ENCODE results near the gene TMEM184C. TPM values are rescaled to one million over a fixed set of nuclear protein-coding genes. Genes with fewer than 3 reads are reported as not detected.

Gene TMEM184C
- total RNA-seq, 1 experiment from 2014 or later: 43.8 TPM

DNA sequence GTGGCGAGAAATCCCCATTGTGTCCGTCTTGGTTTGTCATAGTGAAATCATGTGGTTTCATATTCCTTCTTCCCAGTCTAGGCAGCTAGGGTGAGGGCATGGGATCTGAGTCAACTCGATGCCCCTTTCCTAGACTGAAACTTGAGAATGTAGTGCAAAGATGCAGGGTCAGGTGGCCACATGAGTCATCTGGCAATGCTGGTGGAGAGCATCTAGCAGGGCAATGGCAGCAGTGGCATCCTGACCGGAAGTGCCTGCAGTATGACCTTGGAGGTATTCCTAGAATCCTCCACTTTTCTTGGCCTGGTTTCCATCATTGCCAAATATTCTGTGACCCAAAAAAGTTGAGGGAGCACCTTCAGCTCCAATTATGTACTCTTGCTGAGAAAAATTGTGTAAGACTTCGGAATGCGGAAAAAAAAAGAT is 39.1 kb upstream of the TMEM184C start:
- Histone ChIP-seq H4K20me1 (ENCODE audit: control insufficient read depth, insufficient read depth, insufficient read length) (no peaks in the 10 kb centered on the region), H3K79me2 (ENCODE audit: insufficient read depth, low read length) (no peaks in the 10 kb centered on the region), H2BK12ac (ENCODE audit: insufficient read length, low read depth, low read length) (no peak overlapping the region), H4K8ac (replicated peaks; ENCODE audit: insufficient read length, low read depth, low read length) (no peak overlapping the region), H2BK20ac (ENCODE audit: low read depth, low read length, poor library complexity, severe bottlenecking) (no peak overlapping the region), H3K9me3 (ENCODE audit: control insufficient read depth, low read depth, low read length) (no peaks in the 10 kb centered on the region), H3K4ac (ENCODE audit: low read depth, low read length) (no peak overlapping the region), H4K91ac (ENCODE audit: insufficient read length, low read depth, low read length) (no peak overlapping the region), H3K18ac (ENCODE audit: insufficient read length, low read depth, low read length) (no peak overlapping the region), H3K27ac (ENCODE audit: insufficient read length, low read depth, low read length) (no peak overlapping the region), H2AK5ac (ENCODE audit: insufficient read length, low read length) (no peak overlapping the region), H3K56ac (ENCODE audit: insufficient read length, low read depth, low read length) (no peak overlapping the region), H3K27me3 (ENCODE audit: insufficient read depth, low read length) (no peaks in the 10 kb centered on the region), H3K4me1 (ENCODE audit: insufficient read depth, low read length) (no peaks in the 10 kb centered on the region), H3K4me2 (ENCODE audit: insufficient read depth, insufficient read length, low read length) (no peak overlapping the region), H2BK5ac (ENCODE audit: insufficient read length, low read length) (no peak overlapping the region), H2BK120ac (ENCODE audit: low read depth, low read length, poor library complexity, severe bottlenecking) (no peak overlapping the region), H3K14ac (ENCODE audit: insufficient read depth, low read length) (no peak overlapping the region), H3K9ac (ENCODE audit: extremely low read depth, insufficient read length, low read length) (no peak overlapping the region), H3K79me1 (ENCODE audit: insufficient read depth, low read depth, low read length, poor library complexity, severe bottlenecking) (no peaks in the 10 kb centered on the region), H2BK15ac (ENCODE audit: low read depth, low read length) (no peak overlapping the region), H3K23me2 (ENCODE audit: insufficient read length, low read depth, low read length, poor library complexity, severe bottlenecking) (no peaks in the 10 kb centered on the region), H2AFZ (ENCODE audit: low read length) (no peak overlapping the region), H3K23ac (ENCODE audit: insufficient read length, low read depth, low read length) (no peak overlapping the region), H4K5ac (ENCODE audit: insufficient read length, low read depth, low read length) (no peak overlapping the region), H3T11ph (ENCODE audit: low read length) (no peak overlapping the region)
- Mint-ChIP-seq H3K4me1 (peaks cover 2 to 4% of the 10 kb centered on the region in 2 experiments; a peak in 2 of 4 replicates), H3K27ac (no peak overlapping the region), H3K36me3 (ENCODE audit: insufficient read depth in 1 of 3, low read depth in 3 of 3) (no peaks in the 10 kb centered on the region; a peak in 1 of 7 replicates), H3K27me3 (ENCODE audit: low read depth) (no peaks in the 10 kb centered on the region), H3K4me3 (no peak overlapping the region), H3K9me3 (peaks cover 0 to 3% of the 10 kb centered on the region in 2 experiments; a peak in 2 of 5 replicates)
- no CpG with 5 or more reads among the region's 6 CpGs for WGBS (ENCODE audit: extremely low coverage, insufficient read length, low lambda C conversion rate)
- no peak for TF ChIP-seq CTCF (conservative IDR thresholded peaks at IDR 0.05)
- no peak for DNase-seq
